Nephron progenitor cell (in vitro differentiated cells): Measurements from ENCODE around the gene SH2D3C.
A peak's percentile ranks its signal among the peaks of the same experiment; 100 is the strongest.

Experiments
- DNase-seq: peaks from one replicate; pipeline ENCODE4 v3.0.0; 2021
- H3K27ac Mint-ChIP-seq: 2 replicates; pipeline ENCODE4 v1.8.0; 2021; ENCODE audit warnings: mild to moderate bottlenecking, moderate library complexity, mixed read lengths
- H3K27me3 Mint-ChIP-seq: 2 replicates; pipeline ENCODE4 v1.8.0; 2021; ENCODE audit warnings: mild to moderate bottlenecking, low read depth, mixed read lengths; ENCODE audit not compliant: poor library complexity
- H3K36me3 Mint-ChIP-seq: 2 replicates; pipeline ENCODE4 v1.8.0; 2021; ENCODE audit warnings: low read depth, mixed read lengths
- H3K4me1 Mint-ChIP-seq: 2 replicates; pipeline ENCODE4 v1.8.0; 2021; ENCODE audit warnings: mixed read lengths
- H3K4me3 Mint-ChIP-seq: 2 replicates; pipeline ENCODE4 v1.8.0; 2021; ENCODE audit warnings: mild to moderate bottlenecking, moderate library complexity, mixed read lengths
- H3K9me3 Mint-ChIP-seq: 2 replicates; pipeline ENCODE4 v1.8.0; 2021; ENCODE audit warnings: mild to moderate bottlenecking, moderate library complexity, mixed read lengths
- CTCF ChIP-seq: fragments of 200-600 bp; sonication (generic); IDR thresholded peaks from 2 replicates; pipeline ENCODE4 v1.5.0; 2021; ENCODE audit warnings: antibody characterized with exemption

Gene SH2D3C

GRCh38 chr9:127734747-127735529 lies 43.5 kb downstream of the SH2D3C start, which contains the start of gene TOR2A:
Gene TOR2A (minus strand): TSS chr9:127735294. CDS start chr9:127735270, 24 bp downstream.
- H3K27me3 Mint-ChIP-seq: peaks cover 22% of the 10 kb centered on the region
- peak within 1 kb of the TSS; percentile 84 for H3K4me3 Mint-ChIP-seq
- H3K9me3 Mint-ChIP-seq: no peaks in the 10 kb centered on the region
- H3K36me3 Mint-ChIP-seq: no peaks in the 10 kb centered on the region
- peak; percentile 88 for TF ChIP-seq CTCF
- H3K4me1 Mint-ChIP-seq: peaks cover 10% of the 10 kb centered on the region
- DNase-seq: peak; percentile 99
- no peak within 1 kb of the TSS for H3K27ac Mint-ChIP-seq

DNA sequence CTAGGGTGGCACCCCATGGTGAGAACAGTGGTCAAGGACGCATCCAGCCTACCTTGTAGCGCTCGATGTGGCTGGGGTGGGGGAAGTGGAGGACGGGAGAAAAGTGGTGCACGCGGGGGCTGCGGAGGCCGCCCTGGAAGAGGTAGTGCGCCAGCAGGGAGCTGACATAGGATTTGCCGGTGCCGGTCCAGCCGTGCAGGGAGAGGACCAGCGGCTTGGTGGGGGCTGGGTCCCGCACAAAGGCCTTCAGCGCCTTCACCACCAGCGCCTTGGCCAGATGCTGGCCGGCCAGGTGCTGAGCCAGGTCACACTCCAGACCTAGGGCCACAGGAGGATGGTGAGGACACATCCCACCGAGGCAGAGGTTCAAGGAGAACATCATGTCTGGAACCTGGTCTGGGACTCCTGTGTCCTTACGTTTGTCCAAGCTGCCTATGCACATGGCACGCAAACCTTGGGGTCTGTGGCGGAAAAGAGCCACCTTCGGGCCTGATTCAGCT lies 44.2 kb downstream of the SH2D3C start:
- Mint-ChIP-seq H3K27me3 (peaks cover 17% of the 10 kb centered on the region), H3K9me3 (no peaks in the 10 kb centered on the region), H3K4me3 (peak overlapping the region; percentile 84), H3K4me1 (peaks cover 10% of the 10 kb centered on the region), H3K27ac (no peak overlapping the region), H3K36me3 (no peaks in the 10 kb centered on the region)
- no peak for TF ChIP-seq CTCF
- no peak for DNase-seq

DNA sequence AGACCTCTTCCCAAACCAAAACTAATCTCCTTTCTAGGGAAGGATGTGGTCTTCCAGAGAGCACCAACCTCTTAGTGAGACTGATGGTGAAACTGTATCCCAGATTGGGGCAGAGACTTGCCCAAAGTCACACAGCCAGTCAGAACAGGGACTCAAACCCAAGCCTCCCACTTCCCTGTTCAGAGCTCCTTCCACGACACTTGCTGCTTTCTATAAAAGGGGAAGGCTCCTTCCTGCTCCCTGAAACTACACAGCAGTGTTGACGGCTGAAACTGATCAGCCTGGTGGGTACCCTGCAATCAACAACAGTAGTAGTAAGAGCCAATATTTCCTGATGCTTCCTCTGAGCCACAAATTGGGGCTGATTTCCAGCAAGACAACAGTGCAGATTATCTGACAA lies 44.9 kb downstream of the SH2D3C start:
- no peak for TF ChIP-seq CTCF
- H3K36me3 Mint-ChIP-seq: no peaks in the 10 kb centered on the region
- H3K4me1 Mint-ChIP-seq: peaks cover 10% of the 10 kb centered on the region
- H3K27me3 Mint-ChIP-seq: peaks cover 16% of the 10 kb centered on the region
- DNase-seq: no peak
- H3K27ac Mint-ChIP-seq: no peak overlapping the region
- H3K9me3 Mint-ChIP-seq: no peaks in the 10 kb centered on the region
- no peak overlapping the region for H3K4me3 Mint-ChIP-seq

- Mint-ChIP-seq H3K4me3 (no peak overlapping the region), H3K4me1 (peaks cover 10% of the 10 kb centered on the region), H3K27ac (no peak overlapping the region), H3K9me3 (no peaks in the 10 kb centered on the region), H3K27me3 (peaks cover 13% of the 10 kb centered on the region), H3K36me3 (no peaks in the 10 kb centered on the region)
- no peak for TF ChIP-seq CTCF
- DNase-seq: no peak
These were observed 46.0 kb downstream of the SH2D3C start for GRCh38 chr9:127732444-127732843.

DNA sequence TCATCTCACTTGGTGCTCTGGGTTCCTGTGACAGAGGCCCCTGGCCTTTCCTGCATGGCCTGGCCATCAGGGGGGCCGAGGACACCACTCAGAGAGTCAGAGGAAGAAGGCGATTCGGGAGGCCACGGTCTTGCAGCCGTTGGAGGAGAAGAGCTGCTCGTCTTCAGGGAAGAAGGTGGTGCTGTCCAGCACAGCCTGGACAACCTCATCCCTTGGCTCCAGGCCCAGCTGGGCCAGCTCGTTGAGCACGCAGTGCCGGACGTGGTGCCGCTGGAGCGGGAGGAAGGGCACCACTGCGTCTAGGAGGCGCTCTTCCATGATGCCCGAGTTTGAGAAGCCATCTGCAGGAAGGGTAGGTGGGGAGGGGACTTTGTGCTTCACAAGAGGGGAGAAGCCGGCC lies 46.5 kb downstream of the SH2D3C start:
- no peak for DNase-seq
- H3K27ac Mint-ChIP-seq: no peak overlapping the region
- H3K4me3 Mint-ChIP-seq: no peak overlapping the region
- H3K36me3 Mint-ChIP-seq: no peaks in the 10 kb centered on the region
- peaks cover 10% of the 10 kb centered on the region for H3K27me3 Mint-ChIP-seq
- H3K4me1 Mint-ChIP-seq: peaks cover 10% of the 10 kb centered on the region
- no peaks in the 10 kb centered on the region for H3K9me3 Mint-ChIP-seq
- TF ChIP-seq CTCF: no peak
